ENCODE results near the gene SLC25A24.
"Not testable (repeated sequence)": the region's sequence is repeated elsewhere in the genome, so short reads cannot be mapped to it uniquely, and the experiment has no call there.

Gene SLC25A24

GRCh38 chr1:108199781-108200686 lies at the start of gene SLC25A24:
Gene SLC25A24, minus strand, starts transcription at chr1:108200343. Its CDS starts 205 bp downstream, at chr1:108200138.
- in situ Hi-C loops (cut with MboI; ENCODE audit: low sequenced_read_pairs), result loop anchor here (10.0 kb wide), 1 partner anchor 365 kb away; the partner anchor contains the start of gene EEIG2

DNA sequence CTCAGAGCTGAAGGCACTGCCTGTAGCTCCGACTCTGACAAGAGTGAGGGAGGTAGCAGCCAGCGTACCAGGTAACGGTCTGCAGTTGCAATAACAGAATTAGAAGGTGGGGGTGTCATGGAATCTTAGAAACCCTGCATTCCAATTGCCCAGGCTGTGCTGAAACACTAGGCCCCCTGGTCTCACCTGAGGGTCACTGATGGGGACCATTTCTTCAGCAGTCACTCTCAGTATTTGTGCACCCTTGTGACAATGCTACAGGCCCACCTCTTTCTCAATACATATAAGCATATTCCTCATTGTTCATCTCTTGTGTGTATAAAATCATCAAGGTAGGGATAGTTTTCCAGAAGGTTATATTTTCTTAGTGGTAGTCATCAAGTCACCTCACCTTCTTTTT lies 43.8 kb upstream of the SLC25A24 start, which contains the start of gene NBPF4:
Gene NBPF4 (minus strand): TSS at position 101 of the 400 bp plus-strand sequence. CDS start 315 bp downstream, outside the sequence.
- in situ Hi-C loops (cut with MboI; ENCODE audit: low sequenced_read_pairs), result not testable (repeated sequence)

GRCh38 chr1:108239426-108239825 lies 39.3 kb upstream of the SLC25A24 start:
- in situ Hi-C loops (cut with MboI; ENCODE audit: low sequenced_read_pairs), result not testable (repeated sequence)

GRCh38 chr1:108235308-108235707 lies 35.2 kb upstream of the SLC25A24 start:
- in situ Hi-C loops (cut with MboI; ENCODE audit: low sequenced_read_pairs), result not testable (repeated sequence)

DNA sequence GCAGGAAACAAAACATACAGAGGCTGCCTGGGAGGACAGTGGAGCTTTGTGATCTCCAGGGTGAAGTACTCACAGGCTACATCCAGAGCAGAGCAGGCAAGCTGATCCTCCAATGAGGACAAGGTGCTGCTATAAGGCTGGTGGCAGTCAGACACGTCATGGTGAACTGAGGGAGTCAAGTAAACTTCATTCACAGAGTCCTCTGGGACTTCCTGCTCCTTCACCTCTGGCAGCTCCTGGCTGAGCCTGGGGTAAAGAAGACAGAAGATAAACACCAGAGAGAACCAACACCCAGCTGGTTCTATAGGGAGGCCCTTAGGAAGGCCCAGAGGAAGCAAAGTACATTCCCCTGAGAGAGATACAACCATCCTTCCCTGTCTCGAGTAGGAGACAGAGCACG lies 32.0 kb upstream of the SLC25A24 start:
- in situ Hi-C loops (cut with MboI; ENCODE audit: low sequenced_read_pairs), result not testable (repeated sequence)

DNA sequence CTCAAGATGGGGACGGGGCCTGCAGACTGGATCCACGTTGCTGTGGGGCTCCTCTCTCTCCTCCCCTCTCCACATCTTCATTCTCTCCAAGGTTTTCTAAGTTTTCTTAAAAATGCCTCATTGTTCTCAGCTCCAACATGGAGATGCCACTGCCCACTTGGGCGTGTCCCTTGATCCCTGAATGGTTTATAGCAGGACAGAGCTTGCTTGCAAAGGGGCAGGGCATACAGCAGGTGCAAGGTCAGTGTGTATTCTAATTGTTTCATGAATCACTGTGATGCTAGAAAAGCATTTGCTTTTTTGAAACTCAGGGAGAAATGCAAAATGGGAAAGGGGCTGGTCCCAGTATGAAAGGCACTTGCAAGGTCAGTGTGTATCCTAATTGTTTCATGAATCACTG lies 29.8 kb upstream of the SLC25A24 start:
- in situ Hi-C loops (cut with MboI; ENCODE audit: low sequenced_read_pairs), result not testable (repeated sequence)

- in situ Hi-C loops (cut with MboI; ENCODE audit: low sequenced_read_pairs), result not testable (repeated sequence)
Observed at GRCh38 chr1:108227772-108228171, 27.6 kb upstream of the SLC25A24 start.

GRCh38 chr1:108226855-108227254 lies 26.7 kb upstream of the SLC25A24 start:
- in situ Hi-C loops (cut with MboI; ENCODE audit: low sequenced_read_pairs), result not testable (repeated sequence)

DNA sequence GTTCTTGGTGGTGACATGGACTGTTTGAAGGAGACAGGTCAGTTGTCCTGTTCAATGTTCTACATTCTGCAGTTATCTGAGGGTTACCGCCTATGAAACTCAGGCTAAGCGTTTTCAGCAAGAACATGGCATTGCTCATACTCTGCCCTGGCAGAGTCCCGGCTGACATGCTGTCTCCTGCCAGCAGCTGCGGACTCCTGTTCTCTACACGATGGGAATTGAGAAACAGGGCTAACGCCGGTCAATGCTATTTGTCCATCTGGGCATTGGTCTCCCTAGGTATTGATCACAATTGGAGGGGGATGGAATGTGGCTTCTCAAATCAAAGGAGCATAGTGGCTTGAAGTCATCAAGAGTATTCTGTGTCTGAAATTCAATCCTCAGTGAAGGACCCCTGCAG lies 23.1 kb upstream of the SLC25A24 start:
- in situ Hi-C loops (cut with MboI; ENCODE audit: low sequenced_read_pairs), result not testable (repeated sequence)

DNA sequence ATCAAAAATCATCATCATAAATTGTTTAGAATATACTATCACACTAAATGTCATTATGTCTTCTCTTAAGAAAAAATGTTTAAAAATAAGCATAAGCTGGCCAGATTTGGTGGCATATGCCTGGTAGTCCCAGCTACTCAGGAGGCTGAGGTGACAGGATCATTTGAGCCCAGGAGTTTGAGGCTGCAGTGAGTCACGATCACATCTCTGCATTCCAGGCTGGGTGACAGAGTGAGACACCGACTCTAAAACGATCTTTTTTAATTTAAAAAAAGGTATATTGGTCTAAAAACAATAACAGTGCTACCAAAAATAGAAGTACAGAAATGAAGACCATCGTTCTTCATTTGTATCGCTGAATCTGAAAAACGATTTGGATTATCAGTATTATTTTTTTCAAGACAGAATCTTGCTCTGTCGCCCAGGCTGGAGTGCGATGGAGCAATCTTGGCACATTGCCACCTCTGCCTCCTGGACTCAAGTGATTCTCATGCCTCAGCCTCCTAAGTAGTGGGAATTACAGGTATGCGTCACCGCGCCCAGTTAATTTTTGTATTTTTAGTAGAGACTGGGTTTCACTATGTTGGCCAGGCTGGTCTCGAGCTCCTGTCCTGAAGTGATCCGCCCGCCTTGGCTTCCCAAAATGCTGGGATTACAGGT lies 17.5 kb upstream of the SLC25A24 start:
- in situ Hi-C loops (cut with MboI; ENCODE audit: low sequenced_read_pairs), result not testable (repeated sequence)

DNA sequence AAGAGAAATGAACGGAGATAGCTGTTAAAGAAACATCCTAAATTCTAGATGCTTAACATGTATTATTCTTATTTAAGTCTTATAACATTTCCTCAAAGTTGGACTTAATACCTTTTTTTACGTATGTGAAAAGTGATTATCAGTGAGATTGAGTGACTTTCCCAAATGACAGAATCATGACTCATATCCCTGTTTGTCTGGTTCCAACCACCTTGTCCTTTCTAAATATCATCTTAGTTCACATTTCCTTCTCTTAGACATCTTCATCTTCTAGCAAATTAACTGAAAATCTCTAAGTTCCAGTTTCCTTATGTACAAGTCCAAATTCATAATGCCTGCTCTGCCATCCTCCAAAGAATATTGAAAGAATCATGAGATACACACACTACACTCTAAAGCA lies 16.9 kb upstream of the SLC25A24 start:
- in situ Hi-C loops (cut with MboI; ENCODE audit: low sequenced_read_pairs), result not testable (repeated sequence)

- in situ Hi-C loops (cut with MboI; ENCODE audit: low sequenced_read_pairs), result not testable (repeated sequence)
Observed at GRCh38 chr1:108216028-108216890, 16.1 kb upstream of the SLC25A24 start.

DNA sequence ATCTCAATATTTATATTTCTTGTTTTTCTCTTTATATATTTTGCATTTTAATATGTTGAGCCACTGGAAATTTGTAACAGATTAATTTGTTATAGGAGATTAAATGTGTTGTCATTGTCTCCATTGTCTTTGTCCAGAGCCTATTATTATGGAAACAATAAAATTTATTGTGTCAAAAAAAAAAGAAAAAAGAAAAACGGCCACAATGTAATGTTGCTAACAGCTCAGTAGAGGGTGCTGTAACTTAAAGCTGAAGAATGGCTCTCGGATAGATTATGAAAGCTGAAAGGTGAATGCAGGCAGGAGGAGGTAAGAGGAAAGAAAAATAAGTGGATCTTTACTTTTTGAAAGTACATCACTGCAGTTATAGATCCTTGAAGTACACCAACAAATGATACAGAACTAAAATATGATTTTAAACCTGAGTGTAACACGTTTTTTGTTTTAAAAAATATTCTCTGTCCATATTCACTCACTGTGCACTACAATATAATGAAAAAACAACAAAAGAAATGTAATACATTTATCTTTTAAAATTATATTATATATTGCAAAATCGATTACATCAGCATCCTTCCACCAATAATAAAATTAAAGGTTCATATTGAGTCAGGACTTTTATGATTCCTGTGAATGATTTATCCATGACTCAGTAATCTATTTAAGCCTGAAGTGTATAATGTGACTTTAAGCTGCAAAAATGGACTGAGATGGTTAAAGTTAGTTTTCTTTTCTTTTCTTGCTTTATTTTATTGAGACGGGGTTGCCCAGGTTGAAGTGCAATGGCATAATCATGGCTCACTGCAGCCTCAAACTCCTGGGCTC lies 14.7 kb upstream of the SLC25A24 start:
- in situ Hi-C loops (cut with MboI; ENCODE audit: low sequenced_read_pairs), result not testable (repeated sequence)

- in situ Hi-C loops (cut with MboI; ENCODE audit: low sequenced_read_pairs), result no loop called here
Observed at GRCh38 chr1:108211014-108211413, 10.9 kb upstream of the SLC25A24 start.

DNA sequence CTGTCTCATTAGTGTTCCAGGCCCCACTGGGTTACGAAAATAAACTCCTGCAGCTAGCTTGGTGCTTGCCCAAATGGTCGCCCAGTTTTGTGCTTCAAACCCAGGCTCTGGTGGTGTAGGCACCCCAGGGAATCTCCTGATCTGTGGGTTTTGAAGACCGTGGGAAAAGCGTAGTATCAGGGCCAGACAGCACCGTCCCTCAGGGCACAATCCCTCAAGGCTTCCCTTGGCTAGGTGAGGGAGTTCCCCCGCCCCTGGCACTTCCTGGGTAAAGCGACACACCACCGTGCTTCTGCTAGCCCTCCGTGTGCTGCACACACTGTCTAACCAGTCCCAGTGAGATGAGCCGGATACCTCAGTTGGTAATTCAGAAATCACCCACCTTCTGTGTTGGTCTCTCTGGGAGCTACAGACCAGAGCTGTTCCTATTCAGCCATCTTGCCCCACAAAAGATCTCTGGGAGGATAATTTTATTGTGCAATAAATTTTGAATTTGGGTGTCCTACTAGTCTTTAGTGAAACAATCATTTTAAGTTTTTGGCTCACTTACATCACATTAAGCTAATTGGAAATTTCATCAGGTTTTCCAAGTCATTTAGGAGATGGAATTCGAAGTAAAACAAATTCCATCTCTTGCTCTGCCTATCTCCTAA lies 9.4 kb upstream of the SLC25A24 start:
- in situ Hi-C loops (cut with MboI; ENCODE audit: low sequenced_read_pairs), result loop anchor here (10.0 kb wide), 1 partner anchor 355 kb away; the partner anchor contains the start of gene EEIG2

DNA sequence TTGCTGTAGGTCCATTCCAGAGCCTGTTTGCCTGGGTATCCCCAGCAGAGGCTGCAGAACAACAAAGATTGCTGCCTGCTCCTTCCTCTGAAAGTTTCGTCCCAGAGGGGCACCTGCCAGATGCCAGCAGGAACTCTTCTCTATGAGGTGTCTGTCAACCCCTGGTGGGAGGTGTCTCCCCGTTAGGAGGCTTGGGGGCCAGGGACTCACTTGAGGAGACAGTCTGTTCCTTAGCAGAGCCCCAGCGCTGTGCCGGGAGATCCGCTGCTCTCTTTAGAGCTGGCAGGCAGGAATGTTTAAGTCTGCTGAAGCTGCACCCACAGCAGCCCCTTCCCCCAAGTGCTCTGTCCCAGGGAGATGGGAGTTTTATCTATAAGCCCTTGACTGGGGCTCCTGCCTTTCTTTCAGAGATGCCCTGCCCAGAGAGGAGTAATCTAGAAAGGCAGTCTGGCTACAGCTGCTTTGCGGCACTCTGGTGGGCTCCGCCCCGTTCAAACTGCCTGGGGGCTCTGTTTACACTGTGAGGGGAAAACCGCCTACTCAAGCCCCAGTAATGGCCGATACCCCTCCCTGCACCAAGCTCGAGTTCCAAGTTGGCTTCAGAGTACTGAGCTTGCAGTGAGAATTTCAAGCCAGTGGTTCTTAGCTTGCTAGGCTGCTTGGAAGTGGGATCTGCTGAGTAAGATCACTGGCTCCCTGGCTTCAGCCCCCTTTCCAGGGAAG lies 8.7 kb upstream of the SLC25A24 start:
- in situ Hi-C loops (cut with MboI; ENCODE audit: low sequenced_read_pairs), result loop anchor here (10.0 kb wide), 1 partner anchor 356 kb away; the partner anchor contains the start of gene EEIG2

GRCh38 chr1:108203582-108203981 lies 3.4 kb upstream of the SLC25A24 start:
- in situ Hi-C loops (cut with MboI; ENCODE audit: low sequenced_read_pairs), result loop anchor here (10.0 kb wide), 1 partner anchor 361 kb away; the partner anchor contains the start of gene EEIG2

DNA sequence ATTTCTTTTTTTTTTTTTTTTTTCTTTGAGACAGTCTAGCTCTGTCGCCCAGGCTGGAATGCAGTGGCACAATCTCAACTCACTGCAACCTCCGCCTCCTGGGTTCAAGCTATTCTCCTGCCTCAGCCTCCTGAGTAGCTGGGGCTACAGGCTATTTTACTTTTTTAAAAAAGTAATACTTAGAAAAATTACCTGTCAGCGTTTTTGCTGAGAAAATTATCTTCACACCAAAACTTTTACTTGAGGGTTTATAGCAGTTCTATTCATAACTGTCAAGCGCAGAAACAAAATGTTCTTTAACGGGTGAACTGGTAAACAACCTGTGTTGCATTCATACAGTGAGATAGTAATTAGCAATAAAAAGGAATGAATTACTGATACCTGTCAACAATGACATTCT lies 1.5 kb upstream of the SLC25A24 start:
- in situ Hi-C loops (cut with MboI; ENCODE audit: low sequenced_read_pairs), result loop anchor here (10.0 kb wide), 1 partner anchor 363 kb away; the partner anchor contains the start of gene EEIG2
